ENCODE measurements around the gene KIF4B.
"Not testable (repeated sequence)": the region's sequence is repeated elsewhere in the genome, so short reads cannot be mapped to it uniquely, and the experiment has no call there.

GRCh38 chr5:154976082-154976481 lies 37.5 kb upstream of the KIF4B start:
- TF ChIP-seq CTCF, POLR2A (IDR thresholded peaks at IDR 0.05): not testable (repeated sequence)
